ENCODE data around the gene MAN2B2.

The MAN2B2 gene

GRCh38 chr4:6529021-6529420 is 46.0 kb upstream of the MAN2B2 start:
- no peak for TF ChIP-seq CTCF (IDR thresholded peaks at IDR 0.05; ENCODE audit: insufficient read depth, low read depth, low read length, missing control alignments)
- DNase-seq (ENCODE audit: low read depth): no peak
- no peak overlapping the region for H3K4me3 ChIP-seq (ENCODE audit: low read length)

- no peak overlapping the region for H3K4me3 ChIP-seq (ENCODE audit: low read length)
- TF ChIP-seq CTCF (IDR thresholded peaks at IDR 0.05; ENCODE audit: insufficient read depth, low read depth, low read length, missing control alignments): no peak
- no peak for DNase-seq (ENCODE audit: low read depth)
Measured at GRCh38 chr4:6530301-6530700, 44.7 kb upstream of the MAN2B2 start.

GRCh38 chr4:6530964-6531363 is 44.0 kb upstream of the MAN2B2 start:
- no peak for TF ChIP-seq CTCF (IDR thresholded peaks at IDR 0.05; ENCODE audit: insufficient read depth, low read depth, low read length, missing control alignments)

GRCh38 chr4:6532102-6532501 is 42.9 kb upstream of the MAN2B2 start:
- no peak overlapping the region for H3K4me3 ChIP-seq (ENCODE audit: low read length)
- no peak for TF ChIP-seq CTCF (IDR thresholded peaks at IDR 0.05; ENCODE audit: insufficient read depth, low read depth, low read length, missing control alignments)
- DNase-seq (ENCODE audit: low read depth): no peak

More at GRCh38 chr4:6530964-6531363, 44.0 kb upstream of the MAN2B2 start:
- H3K4me3 ChIP-seq (ENCODE audit: low read length): no peak overlapping the region
- no peak for DNase-seq (ENCODE audit: low read depth)

GRCh38 chr4:6532658-6533057 is 42.3 kb upstream of the MAN2B2 start:
- no peak overlapping the region for H3K4me3 ChIP-seq (ENCODE audit: low read length)
- no peak for DNase-seq (ENCODE audit: low read depth)
- no peak for TF ChIP-seq CTCF (IDR thresholded peaks at IDR 0.05; ENCODE audit: insufficient read depth, low read depth, low read length, missing control alignments)

- TF ChIP-seq CTCF (IDR thresholded peaks at IDR 0.05; ENCODE audit: insufficient read depth, low read depth, low read length, missing control alignments): no peak
- no peak for DNase-seq (ENCODE audit: low read depth)
- H3K4me3 ChIP-seq (ENCODE audit: low read length): no peak overlapping the region
Measured at GRCh38 chr4:6534050-6534449, 40.9 kb upstream of the MAN2B2 start.

- no peak for DNase-seq (ENCODE audit: low read depth)
- no peak for TF ChIP-seq CTCF (IDR thresholded peaks at IDR 0.05; ENCODE audit: insufficient read depth, low read depth, low read length, missing control alignments)
- no peak overlapping the region for H3K4me3 ChIP-seq (ENCODE audit: low read length)
Measured at GRCh38 chr4:6534618-6535328, 40.2 kb upstream of the MAN2B2 start.
